ENCODE data around the gene NETO1. TPM values are rescaled to one million over a fixed set of nuclear protein-coding genes. Genes with fewer than 3 reads are reported as not detected.

NETO1 gene
- total and polyA plus RNA-seq, 10 of the 15 experiments (the other 5 are each of a cell fraction or from before 2014, with no cell fraction given) = 0.52 TPM; not detected in 9

- TF ChIP-seq CEBPZ (IDR thresholded peaks at IDR 0.05; ENCODE audit: low read depth, low read length) (no peak), ZBED1 (IDR thresholded peaks at IDR 0.05; ENCODE audit: borderline replicate concordance) (no peak), EZH2 (IDR thresholded peaks at IDR 0.05; ENCODE audit: borderline replicate concordance, control insufficient read depth, low read depth, low read length) (no peak), PBX3 (IDR thresholded peaks at IDR 0.05; ENCODE audit: insufficient replicate concordance, low read depth, low read length) (no peak), ZBTB33 (IDR thresholded peaks at IDR 0.05) (no peak)
Measured at GRCh38 chr18:72738136-72738535, 129.7 kb downstream of the NETO1 start (continued).

- no peak overlapping the region for H3K4me3 ChIP-seq
- ATAC-seq (no peak), DNase-seq (ENCODE audit: low read depth, low spot score) (no peak), FAIRE-seq (no peak)
- ChIA-PET CTCF (no interaction called here), RAD21 (ENCODE audit: unreplicated experiment) (no interaction called here), POLR2A (no interaction called here), SMC1A (ENCODE audit: uncharacterized antibody, unreplicated experiment) (no interaction called here)
- H3K36me3 ChIP-seq (ENCODE audit: control insufficient read depth in 2 of 2, insufficient read depth in 2 of 2, low read length in 1 of 2) = no peaks in the 10 kb centered on the region
- no peak overlapping the region for H2AFZ ChIP-seq (ENCODE audit: control insufficient read depth, low read depth, low read length)
- BruUV-seq (replicated peaks) = no TSS peak
- H3K4me2 ChIP-seq (ENCODE audit: control insufficient read depth, insufficient read depth) = no peak overlapping the region
- no peaks in the 10 kb centered on the region for H3K9me3 ChIP-seq (replicated peaks; ENCODE audit: control insufficient read depth, insufficient read depth, low read length)
- no peaks in the 10 kb centered on the region for H3K79me2 ChIP-seq (ENCODE audit: control insufficient read depth, insufficient read depth, low read length)
- WGBS (ENCODE audit: insufficient coverage, insufficient replicate concordance, low lambda C conversion rate, missing lambda C conversion rate) = 58% methylated on average over 6 of the region's 6 CpGs
- intact Hi-C loops (cut with micrococcal nuclease; ENCODE audit: unreplicated experiment) = no loop called here
- no peaks in the 10 kb centered on the region for H3K4me1 ChIP-seq (ENCODE audit: control insufficient read depth, insufficient read depth, low read length)
- no peaks in the 10 kb centered on the region for H4K20me1 ChIP-seq (ENCODE audit: control insufficient read depth, insufficient read depth)
- in situ Hi-C loops (cut with MboI) = no loop called here
- no peaks in the 10 kb centered on the region for H3K27me3 ChIP-seq (replicated peaks in 1 of 2; ENCODE audit: control insufficient read depth in 2 of 2, insufficient read depth in 2 of 2, low read length in 1 of 2)
- H3K9ac ChIP-seq (ENCODE audit: control insufficient read depth, insufficient read depth, low read length) = no peak overlapping the region
- H3K27ac ChIP-seq (ENCODE audit: control insufficient read depth, insufficient read depth) = no peak overlapping the region
- no peak for TF ChIP-seq CUX1 (IDR thresholded peaks at IDR 0.05; ENCODE audit: insufficient replicate concordance, low read depth, low read length)
- TF ChIP-seq CBX3 (IDR thresholded peaks at IDR 0.05; ENCODE audit: borderline replicate concordance, low read depth) = no peak
- no peak for TF ChIP-seq NKRF (conservative IDR thresholded peaks at IDR 0.05)
Measured at GRCh38 chr18:72727776-72728175, 140.0 kb downstream of the NETO1 start.
